GM19463 (cell line): ENCODE data around the gene TMEM231.
"Not testable (repeated sequence)": the region's sequence is repeated elsewhere in the genome, so short reads cannot be mapped to it uniquely, and the experiment has no call there.

ENCODE experiments used
- ATAC-seq: cut with Tn5 transposase; IDR thresholded peaks from one replicate; pipeline ENCODE4 v1.9.1; 2021; ENCODE audit warnings: mild to moderate bottlenecking, moderate library complexity; ENCODE audit not compliant: unreplicated experiment

TMEM231 gene

GRCh38 chr16:75567911-75568310, 11.9 kb upstream of the TMEM231 start:
- ATAC-seq = no peak

- ATAC-seq = no peak
Observed at GRCh38 chr16:75566758-75567255, 10.8 kb upstream of the TMEM231 start.

GRCh38 chr16:75566040-75566757, 10.1 kb upstream of the TMEM231 start, which contains the start of gene GABARAPL2:
Gene GABARAPL2, plus strand, starts transcription at chr16:75566379. Its CDS starts 108 bp downstream, at chr16:75566487.
- ATAC-seq = peak; percentile 70

- ATAC-seq = peak; percentile 1
Observed at GRCh38 chr16:75565640-75566039, 9.6 kb upstream of the TMEM231 start.

GRCh38 chr16:75559564-75560372, 3.7 kb upstream of the TMEM231 start:
- no peak for ATAC-seq

GRCh38 chr16:75558846-75559401, 2.9 kb upstream of the TMEM231 start:
- no peak for ATAC-seq

GRCh38 chr16:75556431-75556950, 439 bp upstream of the TMEM231 start:
- no peak for ATAC-seq

GRCh38 chr16:75555213-75555706, 792 bp downstream of the TMEM231 start:
- peak; percentile 20 for ATAC-seq

GRCh38 chr16:75552951-75553350, 3.1 kb downstream of the TMEM231 start:
- ATAC-seq = no peak

GRCh38 chr16:75550211-75550662, 5.8 kb downstream of the TMEM231 start:
- peak; percentile 82 for ATAC-seq

- ATAC-seq = not testable (repeated sequence)
Observed at GRCh38 chr16:75548456-75548855, 7.6 kb downstream of the TMEM231 start.

GRCh38 chr16:75546293-75546692, 9.8 kb downstream of the TMEM231 start:
- ATAC-seq = no peak

GRCh38 chr16:75545879-75546278, 10.2 kb downstream of the TMEM231 start:
- not testable (repeated sequence) for ATAC-seq

- not testable (repeated sequence) for ATAC-seq
Observed at GRCh38 chr16:75542462-75542861, 13.6 kb downstream of the TMEM231 start.

- ATAC-seq = no peak
Observed at GRCh38 chr16:75541236-75541635, 14.8 kb downstream of the TMEM231 start.

GRCh38 chr16:75538882-75539565, 17.0 kb downstream of the TMEM231 start:
- not testable (repeated sequence) for ATAC-seq

GRCh38 chr16:75537776-75538175, 18.3 kb downstream of the TMEM231 start:
- ATAC-seq = no peak

- no peak for ATAC-seq
Observed at GRCh38 chr16:75535901-75536300, 20.2 kb downstream of the TMEM231 start, which contains the start of gene CHST5. Gene CHST5, minus strand, starts transcription at chr16:75536108. Its CDS starts 5,724 bp downstream, at chr16:75530384.

GRCh38 chr16:75535211-75535843, 20.7 kb downstream of the TMEM231 start:
- no peak for ATAC-seq
